T-helper 17 cell (primary cell): ENCODE data around the gene NR2F2. TPM values are rescaled to one million over a fixed set of nuclear protein-coding genes. Genes with fewer than 3 reads are reported as not detected.

Source experiments
- ATAC-seq: fragments of 150-1000 bp; cut with Tn5 transposase; 2 replicates; pipeline ENCODE4 v1.10.0; 2021; ENCODE audit warnings: mild to moderate bottlenecking, moderate library complexity
- DNase-seq, 3 donors: peaks; one replicate each; pipeline versions ENCODE4 v3.0.0 to v3.0.0-alpha.2; 2020 to 2021
- H3K9me3 ChIP-seq: one replicate; pipeline ENCODE4 v1.7.0; 2013; ENCODE audit warnings: low read length, mild to moderate bottlenecking; ENCODE audit not compliant: control insufficient read depth, poor library complexity, severe bottlenecking
- H3K27ac Mint-ChIP-seq: one replicate; pipeline ENCODE4 v1.8.0; 2022; ENCODE audit warnings: mild to moderate bottlenecking, moderate library complexity, mixed read lengths
- H3K27me3 Mint-ChIP-seq: one replicate; pipeline ENCODE4 v1.8.0; 2022; ENCODE audit warnings: mixed read lengths
- H3K36me3 Mint-ChIP-seq: one replicate; pipeline ENCODE4 v1.8.0; 2022; ENCODE audit warnings: low read depth, mixed read lengths
- H3K4me1 Mint-ChIP-seq: one replicate; pipeline ENCODE4 v1.8.0; 2022; ENCODE audit warnings: mild to moderate bottlenecking, mixed read lengths
- H3K4me3 Mint-ChIP-seq: one replicate; pipeline ENCODE4 v1.8.0; 2022; ENCODE audit warnings: mild to moderate bottlenecking, moderate library complexity, mixed read lengths
- total RNA-seq, 4 donors: library from RNA in 2 of 4; stranded (reverse) in 2 of 4; gene quantifications; one replicate each; pipeline ENCODE4 v1.2.3 and lab custom pipeline; 2022 to 2026

NR2F2 gene
- total RNA-seq, 2 donors from 2014 or later, result not detected

GRCh38 chr15:96307856-96308394 is 22.6 kb upstream of the NR2F2 start:
- Mint-ChIP-seq H3K27me3 (no peaks in the 10 kb centered on the region), H3K36me3 (no peaks in the 10 kb centered on the region), H3K4me3 (no peak overlapping the region), H3K4me1 (no peaks in the 10 kb centered on the region), H3K27ac (no peak overlapping the region)
- ATAC-seq (no peak), DNase-seq (no peak)
- H3K9me3 ChIP-seq, result no peaks in the 10 kb centered on the region

- Mint-ChIP-seq H3K36me3 (no peaks in the 10 kb centered on the region), H3K4me3 (no peak overlapping the region), H3K27me3 (no peaks in the 10 kb centered on the region), H3K27ac (no peak overlapping the region), H3K4me1 (no peaks in the 10 kb centered on the region)
- ATAC-seq (no peak), DNase-seq (no peak)
- H3K9me3 ChIP-seq, result no peaks in the 10 kb centered on the region
Measured at GRCh38 chr15:96309143-96309660, 21.3 kb upstream of the NR2F2 start.

- Mint-ChIP-seq H3K27me3 (peaks cover 6% of the 10 kb centered on the region), H3K4me1 (no peaks in the 10 kb centered on the region), H3K27ac (no peak overlapping the region), H3K4me3 (no peak overlapping the region), H3K36me3 (no peaks in the 10 kb centered on the region)
- ATAC-seq, result no peak
- no peaks in the 10 kb centered on the region for H3K9me3 ChIP-seq
- no peak for DNase-seq
Measured at GRCh38 chr15:96311256-96311955, 19.1 kb upstream of the NR2F2 start.

GRCh38 chr15:96311956-96312294 is 18.6 kb upstream of the NR2F2 start:
- peaks cover 6% of the 10 kb centered on the region for H3K27me3 Mint-ChIP-seq

GRCh38 chr15:96312641-96313335 is 17.7 kb upstream of the NR2F2 start:
- ATAC-seq, result no peak
- no peaks in the 10 kb centered on the region for H3K9me3 ChIP-seq
- DNase-seq, result no peak
- H3K4me3 Mint-ChIP-seq, result no peak overlapping the region
- no peak overlapping the region for H3K27ac Mint-ChIP-seq
- H3K36me3 Mint-ChIP-seq, result no peaks in the 10 kb centered on the region
- H3K27me3 Mint-ChIP-seq, result peaks cover 6% of the 10 kb centered on the region
- H3K4me1 Mint-ChIP-seq, result no peaks in the 10 kb centered on the region

More at GRCh38 chr15:96311956-96312294, 18.6 kb upstream of the NR2F2 start:
- H3K27ac Mint-ChIP-seq, result no peak overlapping the region
- H3K4me1 Mint-ChIP-seq, result no peaks in the 10 kb centered on the region
- H3K9me3 ChIP-seq, result no peaks in the 10 kb centered on the region
- no peaks in the 10 kb centered on the region for H3K36me3 Mint-ChIP-seq
- ATAC-seq (no peak), DNase-seq (no peak)
- H3K4me3 Mint-ChIP-seq, result no peak overlapping the region

- ATAC-seq (no peak), DNase-seq (no peak)
- H3K4me3 Mint-ChIP-seq, result no peak overlapping the region
- H3K9me3 ChIP-seq, result no peaks in the 10 kb centered on the region
- no peaks in the 10 kb centered on the region for H3K4me1 Mint-ChIP-seq
- H3K27ac Mint-ChIP-seq, result no peak overlapping the region
- H3K36me3 Mint-ChIP-seq, result no peaks in the 10 kb centered on the region
- H3K27me3 Mint-ChIP-seq, result peaks cover 13% of the 10 kb centered on the region
Measured at GRCh38 chr15:96314518-96314917, 16.0 kb upstream of the NR2F2 start.

- ATAC-seq (no peak), DNase-seq (no peak)
- Mint-ChIP-seq H3K4me1 (no peaks in the 10 kb centered on the region), H3K4me3 (no peak overlapping the region), H3K36me3 (no peaks in the 10 kb centered on the region), H3K27me3 (peaks cover 18% of the 10 kb centered on the region), H3K27ac (no peak overlapping the region)
- no peaks in the 10 kb centered on the region for H3K9me3 ChIP-seq
Measured at GRCh38 chr15:96314963-96315362, 15.5 kb upstream of the NR2F2 start.

GRCh38 chr15:96316953-96317629 is 13.4 kb upstream of the NR2F2 start:
- Mint-ChIP-seq H3K4me3 (no peak overlapping the region), H3K27ac (no peak overlapping the region), H3K27me3 (peaks cover 25% of the 10 kb centered on the region), H3K4me1 (no peaks in the 10 kb centered on the region), H3K36me3 (no peaks in the 10 kb centered on the region)
- no peak for ATAC-seq
- DNase-seq, result no peak
- no peaks in the 10 kb centered on the region for H3K9me3 ChIP-seq

GRCh38 chr15:96320107-96320506 is 10.4 kb upstream of the NR2F2 start:
- Mint-ChIP-seq H3K27ac (no peak overlapping the region), H3K4me3 (no peak overlapping the region), H3K36me3 (peaks cover 2% of the 10 kb centered on the region), H3K4me1 (no peaks in the 10 kb centered on the region), H3K27me3 (peaks cover 47% of the 10 kb centered on the region)
- ATAC-seq (no peak), DNase-seq (no peak)
- H3K9me3 ChIP-seq, result no peaks in the 10 kb centered on the region

- ATAC-seq, result no peak
- H3K9me3 ChIP-seq, result no peaks in the 10 kb centered on the region
- Mint-ChIP-seq H3K27ac (no peak overlapping the region), H3K4me1 (no peaks in the 10 kb centered on the region), H3K27me3 (peaks cover 50% of the 10 kb centered on the region), H3K36me3 (peaks cover 2% of the 10 kb centered on the region), H3K4me3 (no peak overlapping the region)
- DNase-seq, result no peak
Measured at GRCh38 chr15:96320703-96321638, 9.5 kb upstream of the NR2F2 start.

- Mint-ChIP-seq H3K4me3 (no peak overlapping the region), H3K27me3 (peaks cover 59% of the 10 kb centered on the region)
Measured at GRCh38 chr15:96321639-96322535, 8.6 kb upstream of the NR2F2 start.

More at GRCh38 chr15:96321639-96322535, 8.6 kb upstream of the NR2F2 start:
- H3K9me3 ChIP-seq, result no peaks in the 10 kb centered on the region
- peaks cover 4% of the 10 kb centered on the region for H3K36me3 Mint-ChIP-seq
- DNase-seq (no peak), ATAC-seq (no peak)
- H3K4me1 Mint-ChIP-seq, result peaks cover 3% of the 10 kb centered on the region
- no peak overlapping the region for H3K27ac Mint-ChIP-seq
